HCT116 (cell line): ENCODE data around the gene STK4. TPM values are rescaled to one million over a fixed set of nuclear protein-coding genes. Genes with fewer than 3 reads are reported as not detected.

Experiments used
- ATAC-seq: fragments of 200-7000 bp; cut with Tn5 transposase; 2 replicates; pipeline ENCODE4 v1.9.1; 2020; ENCODE audit warnings: mild to moderate bottlenecking, moderate library complexity
- Bru-seq: library from RNA; stranded (reverse); fragments of 400-500 nt; gene quantifications from one replicate; lab custom pipeline; 2021; lab: Mats Ljungman, UMichigan
- BruChase-seq, 2 experiments: library from RNA; stranded (reverse); fragments of 400-500 nt; gene quantifications; one replicate each; lab custom pipeline; 2021; lab: Mats Ljungman, UMichigan
- BruUV-seq: library from RNA; stranded (reverse); fragments of 400-500 nt; replicated peaks from 2 replicates; lab custom pipeline; 2021; lab: Mats Ljungman, UMichigan
- CTCF ChIA-PET: fragments of 300-600 bp; sonication (Branson Sonifier 250); formaldehyde crosslinking; loops from one replicate; lab custom pipeline; 2021; ENCODE audit warnings: antibody characterized with exemption; lab: Charles Lee
- POLR2A ChIA-PET: fragments of 300-600, 350-600 bp; sonication (Branson Sonifier 250); formaldehyde crosslinking; loops from one replicate; lab custom pipeline; 2021; ENCODE audit warnings: antibody characterized with exemption; lab: Charles Lee
- RAD21 ChIA-PET, 2 experiments: fragments of 300-600 bp; sonication (Branson Sonifier 250); formaldehyde crosslinking; loops; one replicate each; lab custom pipeline; 2023; ENCODE audit warnings: low total read pairs in 2 of 2; ENCODE audit not compliant: uncharacterized antibody in 2 of 2, unreplicated experiment in 2 of 2, low non-redundant PET in 1 of 2; lab: Charles Lee
- DNase-seq: peaks from one replicate; pipeline ENCODE4 v3.0.0-alpha.2; 2010; ENCODE audit warnings: low read depth, low spot score
- H2AFZ ChIP-seq: fragments of 200-600 bp; shearing (Covaris generic), sonication (generic); 2 replicates; pipeline ENCODE4 v1.6.1; 2017; ENCODE audit warnings: low read depth, mixed run types, mixed read lengths, antibody characterized with exemption, low read length; ENCODE audit not compliant: poor library complexity, severe bottlenecking
- H3K27ac ChIP-seq: 2 replicates; pipeline ENCODE4 v1.5.1; 2012; ENCODE audit warnings: low read depth, low read length
- H3K27me3 ChIP-seq: fragments of 200-600 bp; sonication (generic); 2 replicates; pipeline ENCODE4 v1.6.1; 2016; ENCODE audit warnings: mixed run types, low read length, mixed read lengths; ENCODE audit not compliant: insufficient read depth
- H3K36me3 ChIP-seq, 2 experiments: fragments of 200-500 bp in 1 of 2; fragments of 200-600 bp in 1 of 2; sonication (Bioruptor generic) in 1 of 2; sonication (generic) in 1 of 2; 2 replicates each; pipeline versions ENCODE4 v1.5.1 to v1.6.1; 2014 to 2016; ENCODE audit warnings: low read length in 2 of 2, inconsistent platforms in 1 of 2, mixed read lengths in 1 of 2, mixed run types in 1 of 2; ENCODE audit not compliant: insufficient read depth in 2 of 2, control insufficient read depth in 1 of 2
- H3K4me1 ChIP-seq, 2 experiments: fragments of 200-600 bp in 1 of 2; sonication (generic) in 1 of 2; 2 replicates each; pipeline versions ENCODE4 v1.5.1 to v1.6.1; 2012 to 2017; ENCODE audit warnings: low read length in 2 of 2, inconsistent platforms in 1 of 2, mild to moderate bottlenecking in 1 of 2, mixed read lengths in 1 of 2, mixed run types in 1 of 2, moderate library complexity in 1 of 2; ENCODE audit not compliant: insufficient read depth in 2 of 2, control insufficient read depth in 1 of 2
- H3K4me2 ChIP-seq: fragments of 200-600 bp; sonication (generic); 2 replicates; pipeline ENCODE4 v1.6.1; 2017; ENCODE audit warnings: mixed run types, low read length, mixed read lengths
- H3K4me3 ChIP-seq, 2 experiments: fragments of 200-600 bp in 1 of 2; sonication (generic) in 1 of 2; replicated peaks in 1 of 2; 2 replicates each; pipeline ENCODE4 v1.5.1; 2011 to 2016; ENCODE audit warnings: low read length in 2 of 2, control low read depth in 1 of 2, low read depth in 1 of 2, mild to moderate bottlenecking in 1 of 2, mixed read lengths in 1 of 2, mixed run types in 1 of 2
- H3K79me2 ChIP-seq: fragments of 200-600 bp; sonication (generic); 2 replicates; pipeline ENCODE4 v1.6.1; 2017; ENCODE audit warnings: mild to moderate bottlenecking, mixed run types, low read length, moderate library complexity, mixed read lengths; ENCODE audit not compliant: insufficient read depth
- H3K9ac ChIP-seq: fragments of 200-600 bp; sonication (generic); 2 replicates; pipeline ENCODE4 v1.6.1; 2016; ENCODE audit warnings: low read length, mixed read lengths
- H3K9me2 ChIP-seq: fragments of 200-600 bp; sonication (generic), shearing (Covaris generic); 2 replicates; pipeline ENCODE4 v1.6.1; 2017; ENCODE audit warnings: mixed run types, mild to moderate bottlenecking, moderate library complexity; ENCODE audit not compliant: insufficient read depth
- H3K9me3 ChIP-seq, 2 experiments: fragments of 200-500 bp in 1 of 2; fragments of 200-600 bp in 1 of 2; sonication (Bioruptor generic) in 1 of 2; sonication (generic) in 1 of 2; 2 replicates each; pipeline ENCODE4 v1.6.1; 2014 to 2017; ENCODE audit warnings: low read length in 2 of 2, mixed read lengths in 2 of 2, inconsistent platforms in 1 of 2, low read depth in 1 of 2, mild to moderate bottlenecking in 1 of 2, mixed run types in 1 of 2, moderate library complexity in 1 of 2; ENCODE audit not compliant: control insufficient read depth in 1 of 2, insufficient read depth in 1 of 2
- H4K20me1 ChIP-seq: fragments of 200-600 bp; sonication (generic), shearing (Covaris generic); 2 replicates; pipeline ENCODE4 v1.6.1; 2017; ENCODE audit warnings: mixed run types, mild to moderate bottlenecking, moderate library complexity; ENCODE audit not compliant: insufficient read depth
- EGR1 ChIP-seq: IDR thresholded peaks from 2 replicates; pipeline ENCODE4 v1.6.1; 2012; ENCODE audit warnings: low read depth
- ELF1 ChIP-seq: IDR thresholded peaks from 2 replicates; pipeline ENCODE4 v1.6.1; 2012; ENCODE audit warnings: low read depth, borderline replicate concordance
- EZH2phosphoT487 ChIP-seq: fragments of 200-600 bp; IDR thresholded peaks from 2 replicates; pipeline ENCODE4 v1.6.1; 2018; ENCODE audit warnings: antibody characterized with exemption, borderline replicate concordance
- POLR2A ChIP-seq: IDR thresholded peaks from 2 replicates; pipeline ENCODE4 v1.7.0; 2011; ENCODE audit warnings: borderline replicate concordance; ENCODE audit not compliant: insufficient read depth, insufficient read length; ENCODE audit errors: extremely low read depth
- POLR2AphosphoS5 ChIP-seq: IDR thresholded peaks from 2 replicates; pipeline ENCODE4 v1.6.1; 2011; ENCODE audit warnings: mild to moderate bottlenecking, low read depth, low read length, moderate library complexity
- SIN3A ChIP-seq: IDR thresholded peaks from 2 replicates; pipeline ENCODE4 v1.6.1; 2012; ENCODE audit warnings: low read depth
- SP1 ChIP-seq: IDR thresholded peaks from 2 replicates; pipeline ENCODE4 v1.6.1; 2012; ENCODE audit warnings: low read depth
- TCF7L2 ChIP-seq: IDR thresholded peaks from 2 replicates; pipeline ENCODE4 v1.7.0; 2011; ENCODE audit warnings: borderline replicate concordance, inconsistent platforms; ENCODE audit not compliant: insufficient read depth, insufficient read length; ENCODE audit errors: extremely low read depth
- ZFX ChIP-seq: fragments of 450-650 bp; IDR thresholded peaks from 2 replicates; pipeline ENCODE4 v1.6.1; 2017
- intact Hi-C: fragments of 100-400 bp; cut with micrococcal nuclease; formaldehyde crosslinking; loops from 2 replicates; pipeline ENCODE4 v1.10.0; 2022
- long read RNA-seq: library from polyadenylated mRNA; unstranded; transcript quantifications from one replicate; pipeline ENCODE4 v2.0.0, GENCODE V29; 2021; ENCODE audit not compliant: unreplicated experiment
- polyA plus RNA-seq: library from polyadenylated mRNA; unstranded; fragments of >200 nt; gene quantifications from 2 replicates; pipeline ENCODE4 v1.2.1, GENCODE V29; 2012; ENCODE audit warnings: missing spikeins
- total RNA-seq: library from RNA; stranded (reverse); gene quantifications from one replicate; pipeline ENCODE4 v1.2.1, GENCODE V29; 2021; ENCODE audit not compliant: unreplicated experiment
- TF ChIP-seq, protein P1 (sequence below): IDR thresholded peaks from 2 replicates; pipeline ENCODE4 v1.6.1; 2011; ENCODE audit warnings: mild to moderate bottlenecking, low read length, moderate library complexity; ENCODE audit not compliant: insufficient replicate concordance; ENCODE audit errors: extremely low read depth
- TF ChIP-seq, protein P2 (sequence below): IDR thresholded peaks from 2 replicates; pipeline ENCODE4 v1.6.1; 2012
- TF ChIP-seq, protein P3 (sequence below), 3 experiments: fragments of 200-600 bp in 1 of 3; sonication (generic) in 1 of 3; IDR thresholded peaks in 2 of 3; conservative IDR thresholded peaks in 1 of 3; 2 replicates each; pipeline ENCODE4 v1.5.1; 2012 to 2017; ENCODE audit warnings: low read depth in 2 of 3, low read length in 2 of 3, antibody characterized with exemption in 1 of 3, borderline replicate concordance in 1 of 3, control low read depth in 1 of 3, mild to moderate bottlenecking in 1 of 3, mixed read lengths in 1 of 3, mixed run types in 1 of 3, moderate library complexity in 1 of 3; ENCODE audit not compliant: insufficient read depth in 1 of 3
- TF ChIP-seq, protein P4 (sequence below): IDR thresholded peaks from 2 replicates; pipeline ENCODE4 v1.6.1; 2012

STK4 gene
- total RNA-seq: 45.4 TPM
- 10.2 and 11.5 TPM in 2 replicates for polyA plus RNA-seq
- Bru-seq, nascent RNA: percentile 85 among the genes with signal in this experiment
- BruChase-seq, experiment 1, labeled RNA remaining after a 6-hour chase: percentile 86 among the genes with signal in this experiment
- percentile 85 among the genes with signal in this experiment for BruChase-seq, experiment 2, labeled RNA remaining after a 2-hour chase
- long read RNA-seq, full-length matches to known transcripts: 19 of 46 reads
- long read RNA-seq, partial matches to known transcripts: 10 of 46 reads
- long read RNA-seq, other reads (novel, unspliced or antisense): 17 of 46 reads

DNA sequence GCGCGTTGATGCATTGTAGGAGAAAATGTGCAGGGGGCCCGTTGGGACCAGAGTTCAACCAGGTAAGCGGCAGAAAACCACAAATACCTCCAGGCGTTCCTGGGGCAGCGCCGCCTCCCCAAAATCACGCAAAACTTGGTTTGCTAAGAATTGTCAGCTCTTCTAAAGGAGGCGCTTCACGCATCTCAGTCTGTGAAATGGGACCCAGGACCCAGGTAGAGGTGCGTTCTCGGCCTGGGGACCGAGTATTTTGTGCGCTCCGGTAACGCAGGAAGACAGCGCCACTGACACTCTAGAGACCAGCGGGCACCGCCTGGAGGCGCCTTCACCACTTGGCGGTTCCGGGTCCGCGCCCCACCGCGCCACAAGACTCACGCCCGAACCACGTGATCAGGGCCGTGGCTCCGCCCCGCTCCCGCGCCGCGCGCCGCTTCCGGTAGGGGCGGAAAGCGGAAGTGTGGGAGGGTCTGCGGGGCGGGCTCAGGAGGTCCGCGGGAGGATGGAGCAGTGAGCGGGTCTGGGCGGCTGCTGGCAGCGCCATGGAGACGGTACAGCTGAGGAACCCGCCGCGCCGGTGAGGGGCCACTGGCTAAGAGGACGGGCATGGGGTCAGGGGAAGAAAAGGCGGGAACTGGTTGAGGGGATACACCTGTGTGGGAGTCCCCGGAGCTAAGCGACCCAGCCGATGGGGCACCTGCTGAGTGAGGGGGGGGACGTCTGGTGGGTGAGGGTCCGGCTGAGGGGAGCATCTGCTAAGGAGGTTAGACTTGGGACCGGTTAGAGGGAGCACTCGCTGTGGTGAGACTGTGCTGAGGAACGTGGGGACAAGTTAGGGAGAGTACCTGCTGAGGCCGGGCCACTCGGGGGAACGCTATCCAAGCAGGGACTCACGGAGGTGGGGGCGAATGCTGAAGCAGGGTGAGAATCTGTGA lies at the start of gene STK4:
Gene STK4, plus strand, starts transcription at position 483 of the 932 bp plus-strand sequence. Its CDS starts 57 bp downstream, at position 540.
- H3K4me3 ChIP-seq: peak within 1 kb of the TSS; percentile 81 to 94
- H3K79me2 ChIP-seq: peaks cover 50% of the 10 kb centered on the region
- DNase-seq (peak; percentile 86), ATAC-seq (peak; percentile 94)
- H3K9me2 ChIP-seq: no peaks in the 10 kb centered on the region
- CTCF ChIA-PET: interaction anchor here (1.3 kb wide), 1 partner anchor 11 kb away, joined by 3 read pairs; no protein-coding TSS in a partner anchor
- H2AFZ ChIP-seq: peak within 1 kb of the TSS; percentile 23
- peak within 1 kb of the TSS; percentile 81 for H3K9ac ChIP-seq
- peaks cover 4% of the 10 kb centered on the region; the same call in 1 of the 2 replicates for H4K20me1 ChIP-seq
- POLR2A ChIA-PET: no interaction called here
- intact Hi-C loops: no loop called here
- RAD21 ChIA-PET: no interaction called here
- TF ChIP-seq, protein P1, sequence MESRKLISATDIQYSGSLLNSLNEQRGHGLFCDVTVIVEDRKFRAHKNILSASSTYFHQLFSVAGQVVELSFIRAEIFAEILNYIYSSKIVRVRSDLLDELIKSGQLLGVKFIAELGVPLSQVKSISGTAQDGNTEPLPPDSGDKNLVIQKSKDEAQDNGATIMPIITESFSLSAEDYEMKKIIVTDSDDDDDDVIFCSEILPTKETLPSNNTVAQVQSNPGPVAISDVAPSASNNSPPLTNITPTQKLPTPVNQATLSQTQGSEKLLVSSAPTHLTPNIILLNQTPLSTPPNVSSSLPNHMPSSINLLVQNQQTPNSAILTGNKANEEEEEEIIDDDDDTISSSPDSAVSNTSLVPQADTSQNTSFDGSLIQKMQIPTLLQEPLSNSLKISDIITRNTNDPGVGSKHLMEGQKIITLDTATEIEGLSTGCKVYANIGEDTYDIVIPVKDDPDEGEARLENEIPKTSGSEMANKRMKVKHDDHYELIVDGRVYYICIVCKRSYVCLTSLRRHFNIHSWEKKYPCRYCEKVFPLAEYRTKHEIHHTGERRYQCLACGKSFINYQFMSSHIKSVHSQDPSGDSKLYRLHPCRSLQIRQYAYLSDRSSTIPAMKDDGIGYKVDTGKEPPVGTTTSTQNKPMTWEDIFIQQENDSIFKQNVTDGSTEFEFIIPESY: no peak
- TF ChIP-seq ELF1 (peak; percentile 96), ZFX (no peak), POLR2A (peak; percentile 89), POLR2AphosphoS5 (peak; percentile 84), EGR1 (peak; percentile 79), SIN3A (peak; percentile 87), SP1 (peak; percentile 46; the same call in 1 of the 2 replicates), TCF7L2 (peak; percentile 12), EZH2phosphoT487 (no peak)
- TF ChIP-seq, protein P2, sequence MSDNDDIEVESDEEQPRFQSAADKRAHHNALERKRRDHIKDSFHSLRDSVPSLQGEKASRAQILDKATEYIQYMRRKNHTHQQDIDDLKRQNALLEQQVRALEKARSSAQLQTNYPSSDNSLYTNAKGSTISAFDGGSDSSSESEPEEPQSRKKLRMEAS: peak; percentile 92
- TF ChIP-seq, protein P3, sequence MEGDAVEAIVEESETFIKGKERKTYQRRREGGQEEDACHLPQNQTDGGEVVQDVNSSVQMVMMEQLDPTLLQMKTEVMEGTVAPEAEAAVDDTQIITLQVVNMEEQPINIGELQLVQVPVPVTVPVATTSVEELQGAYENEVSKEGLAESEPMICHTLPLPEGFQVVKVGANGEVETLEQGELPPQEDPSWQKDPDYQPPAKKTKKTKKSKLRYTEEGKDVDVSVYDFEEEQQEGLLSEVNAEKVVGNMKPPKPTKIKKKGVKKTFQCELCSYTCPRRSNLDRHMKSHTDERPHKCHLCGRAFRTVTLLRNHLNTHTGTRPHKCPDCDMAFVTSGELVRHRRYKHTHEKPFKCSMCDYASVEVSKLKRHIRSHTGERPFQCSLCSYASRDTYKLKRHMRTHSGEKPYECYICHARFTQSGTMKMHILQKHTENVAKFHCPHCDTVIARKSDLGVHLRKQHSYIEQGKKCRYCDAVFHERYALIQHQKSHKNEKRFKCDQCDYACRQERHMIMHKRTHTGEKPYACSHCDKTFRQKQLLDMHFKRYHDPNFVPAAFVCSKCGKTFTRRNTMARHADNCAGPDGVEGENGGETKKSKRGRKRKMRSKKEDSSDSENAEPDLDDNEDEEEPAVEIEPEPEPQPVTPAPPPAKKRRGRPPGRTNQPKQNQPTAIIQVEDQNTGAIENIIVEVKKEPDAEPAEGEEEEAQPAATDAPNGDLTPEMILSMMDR (IDR thresholded peaks at IDR 0.05 in 2 of 3, conservative IDR thresholded peaks at IDR 0.05 in 1 of 3; ENCODE audit: borderline replicate concordance in 1 of 3, insufficient read depth in 1 of 3, low read depth in 2 of 3, low read length in 2 of 3): peak; percentile 31 to 44 (median 42); a peak in 3 of 6 replicates
- TF ChIP-seq, protein P4, sequence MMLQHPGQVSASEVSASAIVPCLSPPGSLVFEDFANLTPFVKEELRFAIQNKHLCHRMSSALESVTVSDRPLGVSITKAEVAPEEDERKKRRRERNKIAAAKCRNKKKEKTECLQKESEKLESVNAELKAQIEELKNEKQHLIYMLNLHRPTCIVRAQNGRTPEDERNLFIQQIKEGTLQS: no peak
- peak within 1 kb of the TSS; percentile 76 for H3K4me2 ChIP-seq
- peak within 1 kb of the TSS; percentile 55 for H3K27ac ChIP-seq
- H3K4me1 ChIP-seq: peaks cover 12 to 41% of the 10 kb centered on the region in 2 experiments
- H3K36me3 ChIP-seq: no peaks in the 10 kb centered on the region
- no TSS peak for BruUV-seq
- no peaks in the 10 kb centered on the region for H3K9me3 ChIP-seq
- H3K27me3 ChIP-seq: no peaks in the 10 kb centered on the region
